IMR-90 (cell line): Measurements from ENCODE around the gene CXCL17. TPM values are rescaled to one million over a fixed set of nuclear protein-coding genes. Genes with fewer than 3 reads are reported as not detected.

Experiments
- ATAC-seq: fragments of 200-7000 bp; cut with Tn5 transposase; 2 replicates; pipeline ENCODE4 v1.9.1; 2020; ENCODE audit warnings: low read depth, mild to moderate bottlenecking, moderate library complexity
- BruUV-seq: library from RNA; stranded (reverse); fragments of 400-500 nt; replicated peaks from 2 replicates; lab custom pipeline; 2021; lab: Mats Ljungman, UMichigan
- CTCF ChIA-PET: fragments of 300-600 bp; formaldehyde crosslinking; extraction: SDS; loops from one replicate; lab custom pipeline; 2021; ENCODE audit warnings: antibody characterized with exemption; lab: Yijun Ruan, JAX
- POLR2A ChIA-PET: fragments of 300-600 bp; sonication (Branson Sonifier 250); formaldehyde crosslinking; loops from one replicate; lab custom pipeline; 2022; ENCODE audit warnings: antibody characterized with exemption; ENCODE audit not compliant: unreplicated experiment; lab: Charles Lee
- DNase-seq: peaks from one replicate; pipeline ENCODE4 v3.0.0; 2013
- H2AFZ ChIP-seq: replicated peaks from 2 replicates; pipeline ENCODE3; 2013; ENCODE audit warnings: low read length, mild to moderate bottlenecking; ENCODE audit not compliant: poor library complexity
- H2AK5ac ChIP-seq: 2 replicates; pipeline ENCODE4 v1.6.1; 2013; ENCODE audit warnings: low read depth, low read length, inconsistent platforms
- H2AK9ac ChIP-seq: replicated peaks from 2 replicates; pipeline ENCODE3; 2013; ENCODE audit warnings: mild to moderate bottlenecking, low read depth, low read length, moderate library complexity; ENCODE audit not compliant: poor library complexity
- H2BK120ac ChIP-seq: 2 replicates; pipeline ENCODE4 v1.6.1; 2013; ENCODE audit warnings: low read depth, low read length, inconsistent platforms
- H2BK15ac ChIP-seq: 3 replicates; pipeline ENCODE4 v1.6.1; 2013; ENCODE audit warnings: low read depth, low read length, inconsistent platforms
- H2BK20ac ChIP-seq: 2 replicates; pipeline ENCODE4 v1.6.1; 2013; ENCODE audit warnings: low read depth, mild to moderate bottlenecking, inconsistent platforms, low read length, moderate library complexity
- H2BK5ac ChIP-seq: 2 replicates; pipeline ENCODE4 v1.6.1; 2013; ENCODE audit warnings: mild to moderate bottlenecking, low read depth, low read length, inconsistent platforms; ENCODE audit not compliant: poor library complexity, severe bottlenecking
- H3K14ac ChIP-seq: replicated peaks from 2 replicates; pipeline ENCODE4 v1.6.1; 2013; ENCODE audit warnings: low read depth, low read length, inconsistent platforms
- H3K18ac ChIP-seq: 2 replicates; pipeline ENCODE4 v1.6.1; 2013; ENCODE audit warnings: low read depth, low read length, control low read depth
- H3K23ac ChIP-seq: 2 replicates; pipeline ENCODE4 v1.6.1; 2013; ENCODE audit warnings: low read depth, low read length, inconsistent platforms
- H3K27ac ChIP-seq: 2 replicates; pipeline ENCODE4 v1.5.1; 2013; ENCODE audit warnings: mild to moderate bottlenecking, control low read depth, low read length; ENCODE audit not compliant: insufficient read depth
- H3K27me3 ChIP-seq: 2 replicates; pipeline ENCODE4 v1.6.1; 2013; ENCODE audit warnings: low read length; ENCODE audit not compliant: control insufficient read depth, insufficient read depth
- H3K36me3 ChIP-seq: 2 replicates; pipeline ENCODE4 v1.6.1; 2013; ENCODE audit warnings: low read length, mixed read lengths; ENCODE audit not compliant: control insufficient read depth, insufficient read depth
- H3K4ac ChIP-seq: 2 replicates; pipeline ENCODE4 v1.6.1; 2013; ENCODE audit warnings: low read depth, low read length, inconsistent platforms
- H3K4me1 ChIP-seq: 2 replicates; pipeline ENCODE4 v1.6.1; 2013; ENCODE audit warnings: low read length, mixed read lengths; ENCODE audit not compliant: control insufficient read depth, insufficient read depth
- H3K4me2 ChIP-seq: 2 replicates; pipeline ENCODE4 v1.6.1; 2013; ENCODE audit warnings: low read depth, mild to moderate bottlenecking, control low read depth, low read length, moderate library complexity
- H3K4me3 ChIP-seq: 2 replicates; pipeline ENCODE4 v1.5.1; 2013; ENCODE audit warnings: low read depth, mild to moderate bottlenecking, control low read depth, low read length, moderate library complexity; ENCODE audit not compliant: insufficient read depth
- H3K56ac ChIP-seq: 2 replicates; pipeline ENCODE4 v1.6.1; 2013; ENCODE audit warnings: low read length, inconsistent platforms; ENCODE audit not compliant: insufficient read depth; ENCODE audit errors: extremely low read depth
- H3K79me1 ChIP-seq, 2 experiments: 2 replicates each; pipeline ENCODE4 v1.6.1; 2013; ENCODE audit warnings: low read length in 2 of 2, inconsistent platforms in 1 of 2, low read depth in 1 of 2
- H3K9ac ChIP-seq: 2 replicates; pipeline ENCODE4 v1.6.1; 2013; ENCODE audit warnings: low read depth, low read length, control low read depth
- H3K9me1 ChIP-seq: 2 replicates; pipeline ENCODE4 v1.6.1; 2013; ENCODE audit warnings: low read length, inconsistent platforms; ENCODE audit not compliant: insufficient read depth
- H3K9me3 ChIP-seq: 2 replicates; pipeline ENCODE4 v1.6.1; 2013; ENCODE audit warnings: low read length; ENCODE audit not compliant: control insufficient read depth, insufficient read depth
- H4K20me1 ChIP-seq: 2 replicates; pipeline ENCODE4 v1.6.1; 2013; ENCODE audit warnings: low read length, inconsistent platforms; ENCODE audit not compliant: insufficient read depth
- H4K5ac ChIP-seq: 2 replicates; pipeline ENCODE4 v1.6.1; 2013; ENCODE audit warnings: mild to moderate bottlenecking, low read depth, low read length, control low read depth
- H4K8ac ChIP-seq, 2 experiments: 2 replicates each; pipeline ENCODE4 v1.6.1; 2013; ENCODE audit warnings: low read depth in 2 of 2, low read length in 2 of 2, control low read depth in 1 of 2, inconsistent platforms in 1 of 2
- H4K91ac ChIP-seq: 2 replicates; pipeline ENCODE4 v1.6.1; 2013; ENCODE audit warnings: low read depth, low read length, inconsistent platforms; ENCODE audit not compliant: insufficient read depth
- BHLHE40 ChIP-seq: fragments of 150-350 bp; IDR thresholded peaks from 2 replicates; pipeline ENCODE4 v1.6.1; 2016; ENCODE audit warnings: mild to moderate bottlenecking, low read depth, low read length
- CEBPB ChIP-seq: IDR thresholded peaks from 2 replicates; pipeline ENCODE4 v1.6.1; 2012; ENCODE audit warnings: low read depth, low read length, improper control_type of control experiment
- CHD1 ChIP-seq: IDR thresholded peaks from 2 replicates; pipeline ENCODE4 v1.6.1; 2012; ENCODE audit warnings: low read depth, low read length, improper control_type of control experiment
- FOS ChIP-seq: fragments of 150-350 bp; IDR thresholded peaks from 2 replicates; pipeline ENCODE4 v1.6.1; 2016; ENCODE audit warnings: low read depth, low read length
- MAFK ChIP-seq: IDR thresholded peaks from 2 replicates; pipeline ENCODE4 v1.6.1; 2012; ENCODE audit warnings: low read depth, low read length, improper control_type of control experiment
- MAZ ChIP-seq: IDR thresholded peaks from 2 replicates; pipeline ENCODE4 v1.6.1; 2012; ENCODE audit warnings: low read depth, mild to moderate bottlenecking, low read length, improper control_type of control experiment, moderate library complexity, borderline replicate concordance
- MXI1 ChIP-seq: IDR thresholded peaks from 2 replicates; pipeline ENCODE4 v1.6.1; 2012; ENCODE audit warnings: low read depth, mild to moderate bottlenecking, low read length, moderate library complexity, borderline replicate concordance
- NFE2L2 ChIP-seq: fragments of 150-350 bp; IDR thresholded peaks from 2 replicates; pipeline ENCODE4 v1.6.1; 2016; ENCODE audit warnings: low read depth, mild to moderate bottlenecking, low read length
- POLR2A ChIP-seq: IDR thresholded peaks from 2 replicates; pipeline ENCODE4 v1.6.1; 2012; ENCODE audit warnings: mild to moderate bottlenecking, low read depth, low read length
- RAD21 ChIP-seq: IDR thresholded peaks from 2 replicates; pipeline ENCODE4 v1.6.1; 2012; ENCODE audit warnings: low read length, improper control_type of control experiment
- RCOR1 ChIP-seq: IDR thresholded peaks from 2 replicates; pipeline ENCODE4 v1.6.1; 2012; ENCODE audit warnings: mild to moderate bottlenecking, low read length, improper control_type of control experiment; ENCODE audit not compliant: insufficient replicate concordance
- RFX5 ChIP-seq: IDR thresholded peaks from 2 replicates; pipeline ENCODE4 v1.8.0; 2012; ENCODE audit warnings: low read depth, mild to moderate bottlenecking, low read length, moderate library complexity
- WGBS, 2 experiments: methylation state at CpG; one replicate each; pipeline versions ENCODE4 v1.1.5 to v1.1.7; 2013; ENCODE audit warnings: missing lambda C conversion rate in 2 of 2; ENCODE audit not compliant: insufficient read length in 1 of 2; ENCODE audit errors: extremely low coverage in 2 of 2; 5-methylcytosine and 5-hydroxymethylcytosine counted together
- dilution Hi-C: fragments of 300-500 bp; cut with HindIII; formaldehyde crosslinking; loops from one replicate; pipeline ENCODE4 v1.14.3; 2018; ENCODE audit warnings: low sequenced_read_pairs; ENCODE audit not compliant: unreplicated experiment
- in situ Hi-C: fragments of 300-500 bp; cut with MboI; formaldehyde crosslinking; loops from 3 replicates; pipeline ENCODE4 v1.14.3; 2019; ENCODE audit warnings: low sequenced_read_pairs, inconsistent platforms, mixed read lengths
- intact Hi-C: fragments of 100-400 bp; cut with micrococcal nuclease; formaldehyde crosslinking; loops from 2 replicates; pipeline ENCODE4 v1.10.0; 2022
- polyA plus RNA-seq, 3 experiments: library from polyadenylated mRNA; depleted of rRNA; stranded (reverse); fragments of >200 nt; gene quantifications; 2 replicates each; pipeline ENCODE4 v1.2.3, GENCODE V29; 2012; ENCODE audit warnings: low replicate concordance in 1 of 3
- total RNA-seq: library from RNA; depleted of rRNA; stranded (reverse); fragments of >200 nt; gene quantifications from 2 replicates; pipeline ENCODE4 v1.2.3, GENCODE V29; 2012

CXCL17 gene
- total and polyA plus RNA-seq, 2 of the 4 experiments (the other 2 are of a cell fraction), result not detected

DNA sequence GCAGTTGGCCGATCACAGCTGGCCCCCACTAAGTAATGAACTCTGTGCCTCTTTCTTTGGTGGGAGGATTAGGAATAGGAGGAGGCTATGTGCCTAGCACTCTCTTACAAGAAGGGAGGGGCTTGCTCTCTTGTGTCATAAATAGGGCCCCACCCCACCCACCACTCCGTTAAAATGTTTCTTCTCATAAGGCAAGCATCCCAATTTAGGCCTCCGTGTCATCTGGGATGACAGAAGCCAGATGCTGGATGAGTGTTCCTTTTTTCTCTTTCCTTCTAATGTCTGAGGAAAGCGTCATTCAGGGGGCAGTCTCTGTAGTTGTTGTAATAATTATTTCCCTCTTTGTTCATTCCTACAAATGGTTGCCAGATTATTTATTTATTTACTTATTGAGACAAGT lies 15.4 kb downstream of the CXCL17 start, which contains the start of gene LIPE:
Gene LIPE, minus strand, starts transcription at position 76 of the 400 bp plus-strand sequence. CDS start 239 bp downstream, outside the sequence.
- no peak within 1 kb of the TSS for H4K91ac ChIP-seq
- no peak within 1 kb of the TSS for H3K56ac ChIP-seq
- H4K5ac ChIP-seq, result no peak within 1 kb of the TSS
- DNase-seq (no peak), ATAC-seq (no peak)
- CTCF ChIA-PET, result no interaction called here
- H3K9me1 ChIP-seq, result peaks cover 4% of the 10 kb centered on the region; the same call in 1 of the 2 replicates
- dilution Hi-C loops, result no loop called here
- H4K8ac ChIP-seq, result no peak within 1 kb of the TSS
- no peaks in the 10 kb centered on the region for H3K9me3 ChIP-seq
- H2AK9ac ChIP-seq, result no peak within 1 kb of the TSS
- BruUV-seq, result no TSS peak
- H4K20me1 ChIP-seq, result no peaks in the 10 kb centered on the region
- H3K4me1 ChIP-seq, result peaks cover 4% of the 10 kb centered on the region; the same call in 1 of the 2 replicates
- in situ Hi-C loops, result no loop called here
- H3K14ac ChIP-seq, result no peak within 1 kb of the TSS
- H3K79me1 ChIP-seq, result peaks cover 0 to 9% of the 10 kb centered on the region in 2 experiments; a peak in 2 of 4 replicates
- H3K4ac ChIP-seq, result no peak within 1 kb of the TSS
- POLR2A ChIA-PET, result no interaction called here
- TF ChIP-seq RFX5, result no peak
- TF ChIP-seq CHD1, result no peak
- no peak for TF ChIP-seq BHLHE40
- no peak for TF ChIP-seq CEBPB
- no peak for TF ChIP-seq MAZ
- no peak for TF ChIP-seq RAD21
- TF ChIP-seq RCOR1, result no peak
- TF ChIP-seq MAFK, result no peak
- no peak for TF ChIP-seq NFE2L2
- TF ChIP-seq FOS, result no peak
- no peak for TF ChIP-seq MXI1
- no peak for TF ChIP-seq POLR2A
- H2AK5ac ChIP-seq, result no peak within 1 kb of the TSS
- no peak within 1 kb of the TSS for H3K9ac ChIP-seq
- no peak within 1 kb of the TSS for H3K23ac ChIP-seq
- H3K36me3 ChIP-seq, result no peaks in the 10 kb centered on the region
- H2BK5ac ChIP-seq, result no peak within 1 kb of the TSS
- H2AFZ ChIP-seq, result no peak within 1 kb of the TSS
- no peak within 1 kb of the TSS for H2BK120ac ChIP-seq
- no peak within 1 kb of the TSS for H3K4me2 ChIP-seq
- H2BK15ac ChIP-seq, result no peak within 1 kb of the TSS
- no peak within 1 kb of the TSS for H2BK20ac ChIP-seq
- intact Hi-C loops, result no loop called here
- H3K27me3 ChIP-seq, result no peaks in the 10 kb centered on the region
- no peak within 1 kb of the TSS for H3K27ac ChIP-seq
- no peak within 1 kb of the TSS for H3K18ac ChIP-seq
- H3K4me3 ChIP-seq, result no peak within 1 kb of the TSS
- no CpG with 5 or more reads among the region's 4 CpGs for WGBS, 2 experiments
